Stimulated activated CD4-positive, alpha-beta T cell treated with anti-CD3 and anti-CD28 coated beads, Interleukin-12 subunit alpha, Interleukin-12 subunit beta, amount 100 ng/mL, for 48 hours (primary cell): Measurements from ENCODE around the gene ANKRD65.
"Not testable (repeated sequence)": the region's sequence is repeated elsewhere in the genome, so short reads cannot be mapped to it uniquely, and the experiment has no call there.

Experiments
- DNase-seq, 3 donors: peaks; one replicate each; pipeline ENCODE4 v3.0.0-alpha.2; 2020; ENCODE audit warnings: low read depth in 2 of 3, low spot score in 1 of 3

ANKRD65 gene

GRCh38 chr1:1421147-1421906 is at the start of gene ANKRD65:
Gene ANKRD65, minus strand, starts transcription at chr1:1421276. Its CDS starts 271 bp downstream, at chr1:1421005.
- DNase-seq = no peak

- DNase-seq = not testable (repeated sequence)
Measured at GRCh38 chr1:1468196-1468985, 47.3 kb upstream of the ANKRD65 start.

- DNase-seq = no peak
Measured at GRCh38 chr1:1463312-1463711, 42.2 kb upstream of the ANKRD65 start.

GRCh38 chr1:1462318-1462966 is 41.4 kb upstream of the ANKRD65 start:
- no peak for DNase-seq

GRCh38 chr1:1461721-1462317 is 40.7 kb upstream of the ANKRD65 start:
- DNase-seq = no peak

- no peak for DNase-seq
Measured at GRCh38 chr1:1460540-1461130, 39.6 kb upstream of the ANKRD65 start.

- not testable (repeated sequence) for DNase-seq
Measured at GRCh38 chr1:1459711-1460110, 38.6 kb upstream of the ANKRD65 start.

GRCh38 chr1:1459156-1459555 is 38.1 kb upstream of the ANKRD65 start:
- not testable (repeated sequence) for DNase-seq

- not testable (repeated sequence) for DNase-seq
Measured at GRCh38 chr1:1456683-1457255, 35.7 kb upstream of the ANKRD65 start.

GRCh38 chr1:1455934-1456333 is 34.9 kb upstream of the ANKRD65 start:
- DNase-seq = not testable (repeated sequence)

GRCh38 chr1:1455366-1455884 is 34.3 kb upstream of the ANKRD65 start:
- DNase-seq = no peak

GRCh38 chr1:1454286-1455056 is 33.4 kb upstream of the ANKRD65 start:
- DNase-seq = not testable (repeated sequence)

- no peak for DNase-seq
Measured at GRCh38 chr1:1452882-1453281, 31.8 kb upstream of the ANKRD65 start.

- not testable (repeated sequence) for DNase-seq
Measured at GRCh38 chr1:1452365-1452739, 31.3 kb upstream of the ANKRD65 start.

- no peak for DNase-seq
Measured at GRCh38 chr1:1451696-1452364, 30.8 kb upstream of the ANKRD65 start.

- not testable (repeated sequence) for DNase-seq
Measured at GRCh38 chr1:1450616-1451015, 29.5 kb upstream of the ANKRD65 start.

GRCh38 chr1:1449099-1449739 is 28.1 kb upstream of the ANKRD65 start, which contains the start of gene ATAD3C:
Gene ATAD3C, plus strand, starts transcription at chr1:1449689. Its CDS starts 995 bp downstream, at chr1:1450684.
- DNase-seq = no peak

- DNase-seq = not testable (repeated sequence)
Measured at GRCh38 chr1:1446631-1447030, 25.6 kb upstream of the ANKRD65 start.
